Measurements from ENCODE around the gene MMP17.

MMP17 gene

GRCh38 chr12:131850856-131851559 is 22.8 kb downstream of the MMP17 start:
- DNase-seq (peak; percentile 37), ATAC-seq (peak; percentile 25)

- DNase-seq (no peak), ATAC-seq (no peak)
These were observed 23.8 kb downstream of the MMP17 start for GRCh38 chr12:131851741-131852550.

DNA sequence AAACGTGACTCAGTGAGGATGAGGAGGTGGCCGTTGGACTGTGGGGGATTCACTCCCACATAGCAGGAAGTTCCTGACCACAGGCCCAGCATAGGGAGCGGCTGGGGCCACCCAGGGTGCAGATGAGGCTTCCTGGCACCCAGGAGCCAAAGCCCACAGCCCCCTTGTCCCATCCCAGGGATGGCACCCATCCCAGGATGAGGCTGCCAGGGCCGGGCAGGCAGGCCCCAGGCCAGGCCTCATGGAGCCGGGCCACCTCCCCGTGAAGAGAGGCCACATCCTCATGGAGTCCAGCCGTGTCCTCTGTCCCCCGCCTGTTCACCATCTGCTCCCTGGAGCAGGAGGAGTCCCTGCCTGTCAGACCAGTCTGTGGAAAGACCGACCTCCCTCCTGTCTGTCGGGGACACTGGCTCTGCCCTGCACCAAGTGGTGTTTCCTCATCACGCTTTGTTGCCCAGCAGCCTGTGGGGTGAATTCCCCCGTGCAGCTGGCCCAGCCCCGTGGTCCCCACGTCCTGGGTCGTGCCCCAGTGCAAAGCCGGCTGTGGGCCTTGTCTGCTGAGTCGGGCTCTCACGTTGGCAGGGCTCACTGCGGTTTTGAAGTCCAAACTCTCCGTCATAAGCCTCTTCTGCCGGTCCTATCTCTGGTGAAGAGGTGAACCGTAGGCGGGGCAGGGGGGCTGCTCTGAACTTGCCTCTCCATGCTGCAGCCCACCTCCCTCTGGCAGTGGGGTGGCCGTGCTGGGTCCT is 24.5 kb downstream of the MMP17 start:
- no peak for ATAC-seq

DNA sequence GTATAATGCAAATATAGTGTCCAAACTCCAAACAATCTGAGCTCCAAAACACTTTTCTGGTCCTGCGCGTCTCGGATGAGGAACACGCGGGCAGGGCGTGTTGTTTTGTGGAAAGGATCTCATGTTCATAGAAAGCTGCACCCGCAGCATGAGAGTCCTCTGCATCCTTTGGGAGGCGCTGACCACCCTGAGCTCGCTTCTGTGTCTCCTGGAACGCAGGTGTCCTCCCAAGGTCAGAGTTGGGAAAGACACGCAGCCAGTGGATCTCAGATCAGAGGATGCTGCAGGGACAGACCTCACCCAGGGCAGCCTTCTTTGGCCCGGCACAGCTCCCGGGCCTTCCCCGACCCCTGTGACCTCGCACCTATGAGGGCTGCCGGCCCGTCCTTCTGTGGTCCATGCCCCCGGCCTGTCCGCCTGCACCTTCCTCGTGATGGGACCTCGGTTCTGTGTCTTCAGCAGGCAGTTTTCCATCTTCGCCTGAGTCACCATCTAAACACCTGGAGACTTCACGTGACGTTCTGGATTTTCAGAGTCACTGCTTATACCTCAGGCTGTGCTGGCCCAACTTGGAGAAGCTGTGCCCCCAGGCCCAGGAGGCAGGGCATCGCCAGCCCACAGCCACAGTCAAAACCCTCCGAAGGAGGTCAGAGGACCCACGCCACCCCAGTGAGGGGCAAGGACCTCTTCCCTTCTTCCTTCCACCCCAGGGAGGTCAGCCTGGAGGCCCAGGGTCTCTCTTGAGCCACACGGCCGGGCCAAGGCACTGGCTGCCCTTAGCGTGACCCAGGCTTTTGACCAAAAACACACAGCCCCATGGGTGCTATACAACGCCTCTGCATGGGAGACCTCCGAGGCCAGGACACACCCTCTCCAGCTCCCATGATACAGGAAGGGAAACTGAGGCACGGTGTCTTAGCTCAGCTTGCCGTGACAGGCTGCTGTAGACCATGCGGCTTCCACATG is 25.9 kb downstream of the MMP17 start:
- ATAC-seq = no peak
- DNase-seq = no peak

More for the DNA sequence above, 24.5 kb downstream of the MMP17 start:
- no peak for DNase-seq

GRCh38 chr12:131854861-131855476 is 26.8 kb downstream of the MMP17 start:
- DNase-seq = no peak
- no peak for ATAC-seq

- DNase-seq = no peak
- no peak for ATAC-seq
These were observed 27.4 kb downstream of the MMP17 start for GRCh38 chr12:131855521-131856142.

DNA sequence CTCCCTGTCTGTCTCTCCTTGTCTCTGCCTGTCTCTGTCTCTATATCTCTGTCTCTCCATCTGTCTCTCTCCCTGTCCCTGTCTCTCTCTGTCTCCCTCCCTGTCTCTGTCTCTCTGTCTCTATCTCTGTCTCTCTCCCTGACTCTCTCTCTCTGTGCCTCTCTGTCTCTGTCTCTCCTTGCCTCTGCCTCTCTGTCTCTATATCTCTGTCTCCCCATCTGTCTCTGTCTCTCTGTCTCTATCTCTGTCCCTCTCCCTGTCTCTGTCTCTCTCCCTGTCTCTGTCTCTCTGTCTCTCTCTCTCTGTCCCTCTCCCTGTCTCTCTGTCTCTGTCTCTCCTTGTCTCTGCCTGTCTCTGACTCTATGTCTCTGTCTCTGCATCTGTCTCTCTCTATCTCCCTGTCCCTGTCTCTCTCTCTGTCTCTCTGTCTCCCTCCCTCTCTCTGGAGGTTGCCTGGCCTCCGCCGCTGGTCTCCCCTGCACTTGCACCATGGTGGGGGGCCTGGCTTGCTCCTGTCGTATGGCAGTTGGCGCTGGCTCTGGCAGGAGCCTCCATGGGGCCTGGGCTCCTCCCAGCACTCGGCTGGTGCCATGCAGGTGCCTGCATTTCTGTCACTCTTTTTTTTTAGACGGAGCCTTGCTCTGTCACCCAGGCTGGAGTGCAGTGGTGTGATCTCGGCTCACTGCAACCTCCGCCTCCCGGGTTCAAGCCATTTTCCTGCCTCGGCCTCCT is 28.3 kb downstream of the MMP17 start:
- ATAC-seq = no peak

DNA sequence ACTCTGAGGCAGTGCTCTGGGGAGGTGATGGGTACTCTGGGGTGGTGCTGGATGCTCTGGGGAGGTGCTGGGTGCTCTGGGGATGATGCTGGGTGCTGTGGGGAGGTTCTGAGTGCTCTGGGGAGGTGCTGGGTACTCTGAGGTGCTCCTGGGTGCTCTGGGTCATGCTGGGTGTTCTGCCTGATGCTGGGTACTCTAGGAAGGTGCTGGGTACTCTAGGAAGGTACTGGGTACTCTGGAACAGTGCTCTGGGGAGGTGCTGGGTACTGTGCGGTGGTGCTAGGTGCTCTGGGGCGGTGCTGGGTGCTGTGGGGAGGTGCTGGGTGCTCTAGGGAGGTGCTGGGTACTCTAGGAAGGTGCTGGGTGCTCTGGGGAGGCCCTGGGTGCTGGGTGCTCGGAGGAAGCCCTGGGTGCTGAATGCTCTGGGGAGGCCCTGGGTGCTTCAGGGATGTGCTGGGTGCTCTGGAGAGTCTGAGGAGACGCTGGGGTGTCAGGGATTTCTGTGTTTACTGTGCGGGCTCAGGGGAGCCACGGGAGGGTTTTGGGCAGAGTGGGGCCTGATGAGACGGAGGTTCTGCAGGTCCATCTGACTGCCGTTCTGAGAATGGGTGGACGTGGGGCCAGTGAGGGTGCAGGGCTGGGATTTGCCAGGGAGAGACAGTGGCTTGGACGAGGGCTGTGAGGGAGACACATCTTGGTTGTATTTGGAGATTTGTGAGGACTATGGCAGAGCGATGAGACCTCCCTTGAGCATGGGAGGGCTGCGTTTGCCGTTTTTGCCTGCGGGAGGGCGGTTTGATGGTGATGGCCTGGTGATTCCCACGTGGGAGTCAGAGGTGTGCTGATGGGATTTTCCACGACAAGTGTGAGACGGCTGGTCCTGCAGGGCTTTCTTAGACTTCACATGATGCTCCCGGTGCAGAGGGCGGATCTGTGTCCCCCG is 30.0 kb downstream of the MMP17 start:
- DNase-seq = no peak
- ATAC-seq = no peak

More for the DNA sequence above, 28.3 kb downstream of the MMP17 start:
- DNase-seq = no peak

- ATAC-seq (no peak), DNase-seq (no peak)
These were observed 32.5 kb downstream of the MMP17 start for GRCh38 chr12:131860472-131861260.

GRCh38 chr12:131861261-131862083 is 33.3 kb downstream of the MMP17 start:
- ATAC-seq = no peak

GRCh38 chr12:131862084-131862441 is 33.9 kb downstream of the MMP17 start:
- ATAC-seq (no peak), DNase-seq (no peak)

More at GRCh38 chr12:131861261-131862083, 33.3 kb downstream of the MMP17 start:
- DNase-seq = no peak

GRCh38 chr12:131862600-131862993 is 34.4 kb downstream of the MMP17 start:
- no peak for ATAC-seq
- DNase-seq = no peak

DNA sequence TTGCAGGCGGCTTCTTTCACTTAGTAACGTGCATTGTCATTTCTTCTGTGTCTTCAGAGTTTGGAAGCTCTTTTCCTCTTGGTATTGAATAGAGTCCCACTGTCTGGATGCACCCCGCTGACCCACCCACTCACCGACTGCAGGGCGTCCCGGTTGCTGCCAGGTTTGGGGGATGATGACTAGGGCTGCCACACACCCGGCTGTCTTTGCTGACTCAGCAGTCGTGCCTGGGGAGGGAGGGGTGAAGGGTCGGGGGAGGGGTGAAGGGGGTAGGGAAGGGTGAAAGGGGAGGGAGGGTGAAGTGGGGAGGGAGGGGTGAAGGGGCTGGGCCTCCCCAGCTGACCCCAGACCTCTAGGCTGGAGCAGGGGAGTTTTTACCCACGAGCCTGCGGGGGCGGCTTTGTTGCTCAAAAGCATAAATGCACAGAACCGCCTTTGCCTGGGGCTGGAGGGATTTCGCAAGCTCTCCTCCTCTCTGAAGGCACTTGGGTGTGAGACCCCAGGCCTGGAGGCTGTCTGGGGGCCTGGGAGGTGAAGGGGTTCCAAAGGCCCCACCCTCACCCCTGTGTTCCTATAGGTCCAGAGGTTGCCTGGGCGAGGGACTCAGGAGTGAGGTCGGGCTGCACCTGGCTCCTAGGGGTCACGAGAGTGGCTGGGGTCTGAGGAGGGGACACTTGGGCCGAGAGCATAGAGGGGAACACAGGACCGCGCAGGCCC is 35.0 kb downstream of the MMP17 start:
- no peak for ATAC-seq
- no peak for DNase-seq

DNA sequence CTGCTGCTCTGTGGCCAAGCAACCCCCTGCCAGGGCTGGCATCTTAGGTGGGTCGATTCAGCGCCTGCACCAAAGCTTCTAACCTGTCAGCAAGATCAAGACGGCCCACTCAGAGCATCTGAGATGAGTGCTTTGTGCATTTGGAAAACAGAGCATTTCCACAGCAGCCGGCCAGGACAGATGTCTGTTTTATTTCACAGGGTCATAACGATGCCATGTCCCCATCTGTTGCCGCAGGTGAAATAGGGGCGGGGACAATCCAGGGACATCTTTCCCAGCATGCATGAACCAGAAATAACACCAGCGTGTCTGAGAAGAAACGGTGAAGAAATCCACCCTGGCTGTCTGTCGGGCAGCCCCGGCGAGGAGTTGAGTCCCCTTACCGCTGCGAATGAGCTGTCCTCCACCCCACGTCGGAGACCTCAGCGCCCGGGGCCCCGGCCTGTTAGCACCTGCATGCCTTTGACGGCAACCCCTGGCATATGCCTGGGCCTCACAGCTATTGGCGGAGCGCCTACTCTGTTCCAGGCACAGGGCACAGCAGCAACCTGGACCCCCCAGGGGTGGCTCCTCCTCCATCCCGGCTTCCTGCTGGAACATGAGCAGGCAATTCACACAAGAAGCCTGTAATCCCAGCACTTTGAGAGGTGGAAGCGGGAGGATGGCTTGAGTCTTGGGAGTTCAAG is 35.7 kb downstream of the MMP17 start:
- DNase-seq = no peak
- ATAC-seq = no peak

- ATAC-seq = no peak
- DNase-seq = no peak
These were observed 36.3 kb downstream of the MMP17 start for GRCh38 chr12:131864469-131864868.

Measured in stimulated activated naive CD8-positive, alpha-beta T cell treated with anti-CD3 and anti-CD28 coated beads, Interleukin-15, Interleukin-2, amounts not matched to agents 100 U/mL and 50 U/mL, for 24 hours (primary cell).